DMS114 treated with DMSO at 0.1 percent for 48 hours (cell line): Measurements from ENCODE around the gene PAK1.

ENCODE experiments used
- DNase-seq: peaks from one replicate; lab custom pipeline; 2025; ENCODE audit not compliant: unreplicated experiment; lab: John Stamatoyannopoulos, UW

Gene PAK1

DNA sequence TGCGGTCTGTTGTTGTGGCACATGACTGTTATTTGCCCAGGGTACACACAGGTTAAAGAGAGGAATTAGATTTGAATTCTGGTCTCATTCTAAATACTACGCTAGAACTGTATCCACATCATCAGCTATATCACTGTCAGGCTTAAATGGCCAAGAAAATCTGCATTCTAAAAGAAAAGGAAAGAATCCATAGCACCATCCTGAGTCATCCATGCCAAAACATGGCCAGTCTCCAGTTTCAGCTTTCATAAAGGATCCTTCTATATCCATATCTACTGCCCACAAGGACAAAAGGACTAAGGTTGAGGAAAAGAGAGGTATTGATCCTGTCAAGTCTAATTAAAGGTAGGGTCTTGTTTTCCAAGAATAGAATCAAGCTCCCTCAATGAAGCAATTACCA lies 98.8 kb downstream of the PAK1 start:
- no peak for DNase-seq

DNA sequence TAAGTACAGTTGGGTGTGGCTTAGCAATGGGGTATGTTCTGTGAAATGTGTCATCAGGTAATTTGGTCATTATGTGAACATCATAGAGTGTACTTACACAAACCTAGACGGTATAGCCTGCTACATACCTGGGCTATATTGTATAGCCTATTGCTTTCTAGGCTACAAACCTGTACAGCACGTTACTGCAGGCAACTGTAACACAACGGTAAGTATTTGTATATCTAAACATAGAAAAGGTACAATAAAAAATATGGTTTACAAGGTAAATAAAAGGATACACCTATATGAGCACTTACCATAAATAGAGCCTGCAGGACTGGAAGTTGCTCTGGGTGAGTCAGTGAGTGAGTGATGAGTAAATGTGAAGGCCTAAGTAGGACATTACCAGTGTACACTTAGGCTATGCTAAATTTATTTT lies 99.3 kb downstream of the PAK1 start:
- no peak for DNase-seq

DNA sequence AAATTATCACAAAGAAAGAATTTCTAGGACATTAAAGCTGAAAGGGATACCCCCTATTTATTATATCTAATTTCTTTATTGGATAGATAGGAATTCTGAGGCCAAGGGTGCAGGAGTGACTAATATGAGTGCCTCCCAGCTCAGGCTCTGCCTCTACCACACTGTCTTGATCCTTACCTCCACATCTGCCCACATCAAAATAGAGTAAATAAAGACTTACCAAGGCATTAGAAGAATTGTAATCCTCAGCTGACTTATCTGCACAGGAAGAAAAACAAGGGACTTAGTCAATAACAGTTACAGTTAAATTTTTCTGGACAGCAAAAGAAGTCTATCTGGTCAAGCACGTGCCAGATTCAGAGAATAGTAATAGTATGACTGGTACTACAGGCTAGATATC lies 99.8 kb downstream of the PAK1 start:
- no peak for DNase-seq

DNA sequence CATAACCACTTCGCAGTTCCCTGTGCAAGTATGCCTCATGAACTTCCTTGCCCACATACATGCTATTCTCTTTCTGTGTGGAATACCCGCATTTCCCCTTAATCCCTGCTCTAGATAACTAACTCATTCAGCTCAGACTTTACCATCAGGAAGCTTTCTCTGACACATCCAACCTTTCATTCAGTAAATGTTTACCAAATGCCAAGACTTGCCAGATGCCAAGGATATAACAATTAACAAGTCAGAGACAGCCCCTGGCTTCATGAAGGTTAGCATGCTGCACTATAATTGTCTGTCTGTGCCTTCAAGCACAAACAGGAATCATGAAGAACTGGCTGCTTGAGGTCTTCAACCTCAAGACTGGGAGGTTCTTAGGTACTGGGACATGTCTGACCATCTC lies 101.2 kb downstream of the PAK1 start:
- DNase-seq, result no peak

DNA sequence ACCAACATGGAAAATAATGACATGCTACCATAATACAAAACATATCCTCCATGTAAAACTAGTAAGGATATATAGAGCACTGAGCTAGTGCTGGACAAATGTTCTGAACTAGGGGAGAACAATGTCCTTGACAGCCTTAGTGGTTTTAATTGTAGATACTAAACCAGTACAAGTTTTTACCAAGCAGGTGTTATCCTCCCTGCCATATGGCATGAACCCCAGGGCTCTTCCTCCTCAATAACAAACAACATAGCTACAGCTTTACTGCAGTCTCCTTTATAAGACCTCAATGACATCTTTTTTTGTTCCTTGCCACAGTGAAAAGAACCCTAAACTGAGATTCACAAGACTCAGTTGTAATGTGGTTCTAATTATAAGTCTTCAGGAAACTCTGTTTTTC lies 102.2 kb downstream of the PAK1 start:
- no peak for DNase-seq

DNA sequence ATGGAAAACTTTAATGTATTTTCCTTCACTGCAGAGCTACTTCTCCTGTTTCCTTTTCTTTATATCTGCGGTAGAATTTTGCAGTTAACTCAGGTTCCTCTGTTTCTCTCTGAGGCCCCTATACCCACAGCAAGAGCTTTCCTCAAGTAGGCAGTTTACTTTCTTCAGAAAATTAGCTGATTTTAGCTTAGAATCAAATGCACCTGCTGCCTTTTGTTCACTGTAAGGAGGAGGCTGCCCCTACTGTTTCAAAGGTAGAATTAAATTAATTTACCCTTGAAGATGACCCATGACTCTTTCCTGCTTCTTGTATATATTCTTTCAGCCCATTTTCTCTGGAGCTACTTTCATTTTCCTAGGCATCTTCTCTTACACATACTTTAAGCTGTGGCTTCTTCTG lies 103.7 kb downstream of the PAK1 start:
- no peak for DNase-seq

DNA sequence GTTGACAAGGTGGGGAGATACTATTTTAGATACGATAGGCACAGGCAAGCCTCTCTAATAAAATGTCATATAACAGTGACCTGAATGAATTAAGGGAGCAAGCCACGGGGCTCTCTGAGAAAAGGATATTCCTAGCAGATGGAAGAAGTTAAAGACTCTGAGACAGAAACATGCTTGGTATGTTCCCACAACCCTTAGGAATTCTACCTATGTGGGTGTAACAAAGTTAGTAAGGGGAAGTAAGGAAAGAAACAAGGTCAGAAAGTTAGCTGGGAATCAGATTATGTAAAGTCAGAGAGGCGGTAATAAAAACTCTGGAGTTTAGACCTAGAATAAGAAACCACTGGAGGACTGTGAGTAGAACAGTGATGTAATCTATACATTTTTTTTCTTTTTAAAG lies 112.7 kb downstream of the PAK1 start:
- DNase-seq, result no peak

DNA sequence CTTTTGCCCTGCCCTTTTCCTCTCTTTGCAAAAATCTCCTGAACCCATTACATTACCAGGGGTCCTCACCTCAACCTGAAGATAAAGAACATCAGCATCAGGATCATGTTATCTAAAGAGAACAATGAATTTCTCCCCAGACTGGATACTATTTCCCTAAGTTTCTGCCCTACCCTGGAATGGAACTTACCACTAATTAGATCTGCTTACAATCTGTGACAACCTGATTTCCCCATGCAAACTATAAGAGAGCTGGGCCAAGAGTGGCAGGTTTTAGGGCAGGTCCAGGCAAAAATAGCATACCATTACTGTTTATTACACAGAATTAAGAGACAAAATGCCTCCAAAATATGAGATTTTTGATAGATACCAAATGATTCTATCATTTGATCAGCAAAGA lies 114.4 kb downstream of the PAK1 start:
- no peak for DNase-seq

DNA sequence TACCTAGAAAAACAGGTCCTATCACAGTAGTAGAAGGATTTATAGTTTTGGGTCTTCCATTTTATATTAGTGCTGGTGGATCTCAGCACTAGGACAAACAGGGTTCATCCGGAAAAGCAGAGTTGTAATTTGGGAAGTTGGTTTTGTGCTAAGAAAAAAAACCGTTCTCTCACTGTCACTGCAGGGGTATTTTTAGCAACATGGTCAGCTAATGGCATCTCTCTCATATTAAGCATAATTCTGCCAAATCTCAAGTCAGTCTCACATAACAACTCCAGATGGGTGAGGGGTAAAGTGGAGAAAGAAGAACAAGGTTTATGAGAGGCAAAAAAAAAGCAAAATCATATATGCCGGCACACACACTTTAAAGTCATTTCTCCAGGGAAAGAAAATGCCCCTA lies 120.8 kb downstream of the PAK1 start:
- DNase-seq, result no peak

DNA sequence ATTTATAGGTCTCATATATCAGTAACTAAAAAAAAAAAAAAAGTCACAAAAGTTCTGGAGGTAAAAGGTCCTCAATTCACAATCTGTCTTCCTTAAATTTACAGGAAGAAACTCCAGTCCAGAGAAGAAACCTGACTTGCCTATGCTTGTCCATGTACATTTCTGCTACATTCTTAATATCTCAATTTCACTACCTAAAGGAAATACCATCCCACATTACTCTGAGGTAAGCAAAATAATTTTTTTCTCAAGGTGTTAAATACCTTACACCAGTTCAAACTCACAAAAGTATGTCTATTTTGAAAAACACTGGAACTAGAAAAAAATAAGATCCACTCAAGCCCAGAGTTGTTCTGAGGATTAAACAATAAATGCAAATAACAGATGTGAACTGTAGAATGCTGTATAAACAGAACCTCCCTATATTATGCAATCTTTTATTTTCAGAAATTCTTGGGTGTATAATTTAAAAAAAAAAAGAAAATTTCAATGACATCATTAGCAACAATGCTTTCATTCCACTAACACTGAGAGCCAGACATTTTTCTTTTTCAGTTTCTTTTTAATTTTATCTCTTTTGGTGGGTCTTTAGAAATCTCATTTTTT lies 122.5 kb downstream of the PAK1 start:
- DNase-seq, result no peak

DNA sequence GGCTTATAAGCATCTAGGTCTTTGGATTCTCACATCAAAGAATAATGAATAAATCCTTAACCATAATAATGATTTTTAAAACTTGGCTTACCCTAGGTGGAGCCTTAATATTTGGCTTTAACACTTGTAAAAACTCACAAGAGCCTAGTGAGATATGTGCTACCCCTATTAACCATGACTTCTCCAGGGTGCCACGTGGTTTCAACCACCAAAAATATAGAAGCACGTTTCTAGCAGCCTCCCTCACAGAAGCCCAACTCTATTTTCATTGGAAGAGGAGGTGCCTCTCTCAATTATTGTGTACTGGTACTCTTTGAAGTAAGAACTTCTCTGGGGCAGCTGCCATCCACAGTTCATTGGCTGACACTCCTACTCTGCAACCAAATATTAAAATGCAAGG lies 125.9 kb downstream of the PAK1 start:
- no peak for DNase-seq

DNA sequence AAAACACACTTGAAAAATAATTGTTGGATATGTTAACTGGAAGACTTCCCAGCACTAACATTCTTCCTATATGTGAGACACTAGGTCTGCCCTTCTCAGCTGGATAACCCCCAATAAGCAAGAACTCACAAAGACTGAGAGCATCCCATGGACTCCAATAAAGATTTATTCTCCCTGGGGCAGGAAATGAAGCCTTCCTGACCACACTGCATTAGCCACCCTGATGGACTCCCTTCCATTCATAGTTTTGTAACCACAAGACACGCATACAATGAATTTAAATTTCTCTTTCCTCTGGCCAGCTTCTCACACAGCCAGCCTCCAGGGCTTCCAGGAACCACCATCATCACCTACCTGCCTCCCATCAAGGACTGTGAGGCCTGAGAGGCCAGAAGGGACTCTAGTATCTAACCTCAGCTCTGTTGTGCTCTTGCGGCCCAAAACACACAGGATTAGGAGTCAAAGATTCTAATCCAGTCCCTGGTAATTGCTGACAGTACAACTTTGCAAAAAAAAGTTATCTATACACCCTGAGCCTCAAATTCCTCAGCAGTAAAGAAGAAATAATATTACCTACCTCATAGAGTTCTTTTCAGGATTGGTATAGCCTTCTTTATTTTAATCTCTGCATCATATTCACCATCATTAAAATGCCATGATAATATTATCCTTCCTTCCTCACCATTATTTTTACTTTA lies 126.8 kb downstream of the PAK1 start:
- no peak for DNase-seq

DNA sequence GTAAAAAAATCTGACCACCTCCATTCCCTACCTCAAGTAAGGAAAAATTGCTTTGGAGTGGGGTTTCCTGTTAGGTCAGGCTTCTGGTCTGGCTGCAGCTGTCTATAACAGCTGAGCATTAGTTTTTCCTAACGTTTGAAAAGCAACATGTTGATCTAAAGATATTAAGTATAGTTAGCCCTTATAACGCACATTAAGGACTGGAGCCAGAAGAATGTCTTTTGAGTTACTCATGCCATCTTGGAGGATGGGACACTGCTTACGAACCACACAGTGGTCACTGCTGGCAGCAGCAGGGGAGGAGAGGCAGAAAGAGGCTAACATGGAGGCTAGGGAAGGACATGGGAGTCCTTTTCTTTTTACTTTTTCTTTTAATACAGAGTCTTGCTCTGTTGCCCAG lies 128.3 kb downstream of the PAK1 start:
- no peak for DNase-seq

DNA sequence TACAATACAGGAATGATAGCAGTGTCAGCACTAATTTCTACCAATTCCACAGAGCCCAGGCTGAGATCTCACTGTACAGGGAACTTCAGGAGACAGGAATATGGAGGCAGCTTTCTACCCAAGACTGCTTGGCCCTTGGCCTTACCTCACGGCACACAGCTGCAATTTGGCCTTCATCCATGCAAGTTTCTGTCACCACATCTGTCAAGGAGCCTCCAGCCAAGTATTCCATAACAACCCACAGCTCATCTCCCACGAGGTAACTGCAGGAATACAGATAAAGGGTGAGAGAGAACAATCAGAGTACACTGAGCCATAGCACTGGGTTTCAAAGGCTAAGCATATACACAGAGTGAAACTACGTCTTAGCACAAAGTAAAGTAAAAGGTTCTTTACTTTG lies 133.4 kb downstream of the PAK1 start:
- DNase-seq, result no peak

DNA sequence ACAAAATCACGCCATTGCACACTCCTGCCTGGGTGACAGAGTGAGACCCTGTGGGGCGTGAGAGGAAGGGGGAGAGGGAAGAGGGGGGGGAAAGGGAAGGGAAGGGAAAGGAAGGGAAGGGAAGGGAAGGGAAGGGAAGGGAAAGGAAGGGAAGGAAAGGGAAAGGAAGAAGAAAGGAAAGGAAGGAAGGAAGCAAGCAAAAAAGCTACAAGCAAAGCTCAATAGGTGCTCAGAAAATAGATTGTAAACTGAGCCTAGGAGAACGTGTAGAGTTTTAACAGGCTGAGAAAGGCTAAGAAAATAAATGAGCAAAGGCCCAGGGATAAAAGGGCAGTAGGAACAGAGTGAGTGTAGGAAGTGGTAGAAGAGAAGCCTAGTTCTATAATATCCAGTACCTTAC lies 141.6 kb downstream of the PAK1 start:
- DNase-seq, result no peak

DNA sequence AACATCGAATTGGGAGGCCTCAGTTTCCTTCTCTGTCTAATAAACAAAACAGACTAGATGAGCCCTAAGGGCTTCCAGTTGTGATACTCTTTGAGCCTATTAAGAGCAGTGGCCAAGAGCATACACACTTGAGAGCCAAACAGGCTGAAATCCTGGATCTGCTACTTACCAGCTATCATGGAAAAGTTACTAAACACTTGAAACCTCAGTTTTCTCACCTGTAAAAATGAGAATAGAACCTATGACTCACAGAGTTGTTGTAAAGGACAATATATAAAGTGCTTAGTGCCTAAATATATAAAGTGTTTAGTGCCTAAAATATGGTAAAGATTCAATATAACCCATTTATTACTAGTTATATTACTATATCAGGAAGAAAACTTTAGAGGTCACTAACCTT lies 148.7 kb downstream of the PAK1 start:
- DNase-seq, result no peak

DNA sequence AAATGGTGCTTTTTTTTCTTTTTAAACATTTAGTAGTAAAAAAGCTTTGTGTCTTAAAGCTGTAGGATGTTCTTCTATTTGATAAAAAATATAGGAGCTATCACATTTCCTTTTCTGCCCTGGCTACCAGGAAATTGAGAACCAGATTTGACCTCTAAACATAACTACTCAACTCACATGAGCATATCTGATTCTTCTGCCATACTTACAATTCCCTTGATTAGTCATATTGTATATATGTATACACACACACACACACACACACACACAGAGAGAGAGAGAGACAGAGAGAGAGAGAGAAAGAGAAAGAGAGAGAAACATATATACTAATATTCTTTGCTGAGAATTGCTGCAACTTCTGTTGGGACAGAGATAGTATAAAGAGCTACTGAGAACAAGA lies 149.4 kb downstream of the PAK1 start:
- DNase-seq, result no peak

DNA sequence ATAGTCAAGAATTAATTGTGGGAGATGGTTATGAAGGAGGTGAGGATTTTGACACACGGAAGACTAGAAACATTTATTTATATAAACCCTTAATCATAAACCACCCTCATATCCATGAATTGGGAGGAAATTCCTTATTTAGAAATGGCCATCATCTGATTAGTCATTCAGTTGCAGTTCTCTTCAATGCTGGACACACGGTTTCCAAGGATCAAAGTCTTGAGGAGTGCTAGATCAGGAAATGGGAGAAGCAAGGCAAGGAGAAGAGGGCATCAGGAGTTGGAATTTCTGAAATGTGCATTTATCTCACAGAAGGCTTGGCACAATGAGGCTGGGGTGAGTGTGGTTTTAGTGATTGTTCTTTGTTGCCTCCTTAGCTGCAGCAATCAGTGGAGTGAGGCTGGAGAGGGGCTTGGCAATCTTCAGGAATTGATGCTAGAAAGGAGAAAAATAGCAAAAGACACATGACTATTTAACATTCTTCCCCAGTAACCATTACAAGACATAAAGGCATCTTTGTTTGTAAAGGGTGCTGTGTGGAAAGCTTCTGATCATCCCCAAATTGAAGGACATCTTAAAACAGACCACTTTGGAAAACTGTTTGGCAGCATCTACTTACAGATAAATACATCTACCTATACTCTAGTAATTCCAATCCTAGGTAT lies 150.8 kb downstream of the PAK1 start:
- DNase-seq, result no peak

DNA sequence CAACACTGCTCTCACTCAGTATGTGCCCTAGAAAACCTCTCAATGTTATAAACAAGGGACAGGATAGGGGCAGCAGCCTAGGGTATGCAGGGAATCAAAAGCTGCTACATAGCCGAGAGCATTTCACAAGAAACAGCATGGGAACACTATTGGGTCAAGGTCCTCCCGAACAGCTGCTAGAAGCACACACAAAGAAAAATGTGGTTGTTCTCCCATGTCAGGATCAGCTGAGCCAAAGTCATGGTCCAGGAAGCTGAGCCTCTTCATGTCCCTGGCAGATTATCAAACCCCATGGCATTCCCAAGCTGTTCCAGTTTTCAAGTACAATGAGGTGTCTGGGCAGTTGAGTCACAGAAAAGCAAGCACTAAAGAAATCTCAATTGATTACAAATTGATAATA lies 151.4 kb downstream of the PAK1 start:
- DNase-seq, result no peak

DNA sequence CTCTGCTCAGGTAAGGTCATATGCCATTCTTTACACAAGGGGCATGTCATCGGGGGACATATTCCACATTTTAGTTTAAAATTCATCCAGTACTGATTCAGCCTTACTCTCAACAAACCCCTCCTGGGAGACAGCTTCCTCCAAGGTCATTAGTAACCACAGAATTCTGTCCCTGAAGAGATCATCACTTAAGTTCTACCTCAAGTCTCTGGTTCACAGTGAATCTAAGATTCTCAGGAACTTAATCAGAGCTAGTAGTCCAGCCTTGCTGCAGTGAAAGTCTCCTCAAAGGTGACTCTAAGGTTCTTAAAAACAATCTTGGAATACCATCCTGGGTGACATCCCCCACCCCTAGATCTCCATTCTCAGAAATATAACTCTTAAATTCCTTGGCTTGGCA lies 153.5 kb downstream of the PAK1 start:
- no peak for DNase-seq

DNA sequence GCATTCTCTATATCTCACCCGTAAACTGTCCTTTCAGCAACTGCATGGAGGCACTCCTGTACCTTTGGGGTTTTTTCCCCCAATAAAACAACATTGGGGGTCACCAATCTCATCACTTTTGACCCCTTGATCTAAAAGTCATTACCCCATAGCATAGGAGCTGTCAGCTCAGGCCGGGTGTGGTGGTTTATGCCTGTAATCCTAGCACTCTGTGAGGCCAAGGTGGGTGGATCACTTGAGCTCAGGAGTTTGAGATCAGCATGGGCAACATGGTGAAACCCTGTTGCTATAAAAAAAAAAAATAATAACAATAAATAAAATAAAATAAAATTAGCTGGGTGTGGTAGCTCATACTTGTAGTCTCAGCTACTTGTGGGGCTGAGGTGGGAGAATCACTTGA lies 155.3 kb downstream of the PAK1 start:
- DNase-seq, result no peak

DNA sequence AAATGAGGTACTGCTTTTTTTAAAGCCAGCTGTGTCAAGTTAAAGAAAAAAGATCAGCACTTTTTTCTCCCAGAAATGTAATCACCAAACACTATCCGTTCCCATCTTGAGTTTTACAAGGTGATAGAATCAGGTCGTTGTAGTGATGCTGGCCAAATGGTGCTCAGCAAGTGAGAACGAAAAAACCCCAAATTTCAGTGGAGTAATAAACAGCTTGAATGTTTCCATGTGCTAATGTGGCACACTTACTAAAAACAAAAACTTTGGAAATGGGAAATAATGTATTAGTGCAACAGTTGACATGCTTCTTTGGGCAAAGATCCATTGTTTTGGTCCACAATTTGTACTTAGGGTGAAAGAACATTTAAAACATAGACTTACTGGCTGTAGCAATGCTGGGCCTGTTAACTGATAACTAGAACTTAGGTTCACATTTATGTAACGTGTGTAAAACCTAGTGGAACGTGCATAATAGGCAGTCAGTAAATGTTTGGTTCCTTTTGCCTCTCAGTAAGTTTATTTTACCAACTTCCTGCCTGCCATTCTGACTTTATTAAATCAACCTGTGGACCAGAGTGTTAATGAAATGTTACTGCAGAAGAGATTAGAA lies 157.1 kb downstream of the PAK1 start:
- DNase-seq, result no peak
